Spinal cord (tissue), 10 donors: ENCODE results near the gene ZNF474. TPM values are rescaled to one million over a fixed set of nuclear protein-coding genes. Genes with fewer than 3 reads are reported as not detected.
A peak's percentile ranks its signal among the peaks of the same experiment; 100 is the strongest.
"Not testable (repeated sequence)": the region's sequence is repeated elsewhere in the genome, so short reads cannot be mapped to it uniquely, and the experiment has no call there.

Experiments used
- DNase-seq, 6 donors: peaks; one replicate each; pipeline versions ENCODE4 v3.0.0 to v3.0.0-alpha.2; 2013 to 2015; ENCODE audit warnings: low spot score in 6 of 6, low read depth in 4 of 6
- H3K27ac ChIP-seq: one replicate; pipeline ENCODE4 v1.5.1; 2013; ENCODE audit warnings: low read depth, low read length, control low read depth
- H3K27me3 ChIP-seq: one replicate; pipeline ENCODE4 v1.6.1; 2013; ENCODE audit warnings: low read length; ENCODE audit not compliant: control insufficient read depth, insufficient read depth
- H3K36me3 ChIP-seq: one replicate; pipeline ENCODE4 v1.6.1; 2013; ENCODE audit warnings: low read length; ENCODE audit not compliant: control insufficient read depth, insufficient read depth
- H3K4me1 ChIP-seq: one replicate; pipeline ENCODE4 v1.6.1; 2013; ENCODE audit warnings: low read length; ENCODE audit not compliant: control insufficient read depth, insufficient read depth
- H3K4me3 ChIP-seq: one replicate; pipeline ENCODE4 v1.5.1; 2013; ENCODE audit warnings: low read depth, low read length, control low read depth
- H3K9me3 ChIP-seq: one replicate; pipeline ENCODE4 v1.6.1; 2013; ENCODE audit warnings: low read length; ENCODE audit not compliant: control insufficient read depth, insufficient read depth
- WGBS: methylation state at CpG from one replicate; pipeline ENCODE4 v1.1.5; 2013; ENCODE audit warnings: missing lambda C conversion rate; ENCODE audit not compliant: insufficient coverage; 5-methylcytosine and 5-hydroxymethylcytosine counted together
- long read RNA-seq, 4 donors: transcript quantifications; one replicate each; lab custom pipeline, GENCODE V29; 2026
- polyA plus RNA-seq, 2 donors: library from polyadenylated mRNA; unstranded; fragments of 120-200 nt; gene quantifications; one replicate each; pipeline ENCODE4 v1.2.1, GENCODE V29; 2013; ENCODE audit not compliant: insufficient read length in 2 of 2
- total RNA-seq, 2 donors: library from RNA; depleted of rRNA in 1 of 2; stranded (reverse); fragments of 120-200 nt in 1 of 2; fragments of >200 nt in 1 of 2; gene quantifications; one replicate each; pipeline versions ENCODE4 v1.2.3 to v1.2.4, GENCODE V29; 2013 to 2014
- donor health status: healthy.

Gene ZNF474
- 1 to 10 TPM; 2.7 to 7.3 TPM for total RNA-seq
- 1 to 10 TPM; 1.6 to 2.6 TPM for polyA plus RNA-seq
- long read RNA-seq, donor 1 = 0 reads
- long read RNA-seq, donor 2 = 0 reads
- long read RNA-seq, donor 3 = 0 reads
- long read RNA-seq, donor 4 = 0 reads

DNA sequence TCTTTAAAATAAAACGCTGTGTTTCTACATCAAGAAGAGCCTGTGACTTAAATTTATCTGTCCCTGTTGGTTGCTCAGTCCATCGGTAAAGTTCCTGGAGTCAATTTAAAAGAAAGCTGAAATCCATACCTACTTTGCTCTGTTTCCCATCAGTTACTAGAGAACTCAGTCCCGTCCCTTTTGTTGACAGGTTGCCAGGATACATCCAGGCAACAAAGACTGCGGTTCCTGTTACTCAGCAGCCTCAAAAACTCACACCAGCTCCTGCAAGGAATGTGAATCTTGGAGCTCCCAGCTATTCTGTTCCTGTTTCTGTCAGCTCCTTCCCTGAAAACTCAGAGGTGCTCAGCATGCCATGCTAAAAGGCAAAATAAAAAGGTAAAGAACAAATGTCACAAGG is at the start of gene ZNF474:
ZNF474 (plus strand) TSS at position 241 of the 400 bp plus-strand sequence. CDS start 22,445 bp downstream, outside the sequence.
- 3% methylated on average over 3 of the region's 4 CpGs for WGBS
- no peak within 1 kb of the TSS for H3K4me3 ChIP-seq
- peak within 1 kb of the TSS; percentile 49 for H3K27ac ChIP-seq
- H3K9me3 ChIP-seq = no peaks in the 10 kb centered on the region
- H3K36me3 ChIP-seq = no peaks in the 10 kb centered on the region
- H3K4me1 ChIP-seq = peaks cover 3% of the 10 kb centered on the region
- no peaks in the 10 kb centered on the region for H3K27me3 ChIP-seq
- DNase-seq = peak; percentile 48 to 90 (median 73)

DNA sequence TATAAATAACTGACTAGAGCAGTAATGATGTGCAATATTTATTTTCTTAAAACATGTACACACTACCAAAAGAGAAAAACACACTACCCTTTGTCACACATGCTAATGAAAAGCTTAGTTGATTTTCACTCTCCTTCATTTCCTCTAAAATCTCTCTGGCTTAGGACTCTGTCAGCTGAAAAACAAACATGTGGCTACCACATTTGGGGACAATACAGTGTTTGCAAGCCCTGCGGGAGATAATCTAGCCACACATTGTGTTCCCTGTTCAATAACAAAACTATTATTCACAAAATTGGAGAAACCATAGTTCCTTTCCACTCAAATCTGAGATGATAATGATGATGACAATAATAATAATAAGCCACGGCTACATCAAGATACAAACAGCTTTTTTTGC is 47.8 kb upstream of the ZNF474 start:
- peaks cover 17% of the 10 kb centered on the region for H3K4me1 ChIP-seq
- H3K27me3 ChIP-seq = peaks cover 29% of the 10 kb centered on the region
- H3K4me3 ChIP-seq = no peak overlapping the region
- no peak for DNase-seq
- no peaks in the 10 kb centered on the region for H3K36me3 ChIP-seq
- no peak overlapping the region for H3K27ac ChIP-seq
- no peaks in the 10 kb centered on the region for H3K9me3 ChIP-seq
- WGBS = no CpG with 5 or more reads among the region's 2 CpGs

DNA sequence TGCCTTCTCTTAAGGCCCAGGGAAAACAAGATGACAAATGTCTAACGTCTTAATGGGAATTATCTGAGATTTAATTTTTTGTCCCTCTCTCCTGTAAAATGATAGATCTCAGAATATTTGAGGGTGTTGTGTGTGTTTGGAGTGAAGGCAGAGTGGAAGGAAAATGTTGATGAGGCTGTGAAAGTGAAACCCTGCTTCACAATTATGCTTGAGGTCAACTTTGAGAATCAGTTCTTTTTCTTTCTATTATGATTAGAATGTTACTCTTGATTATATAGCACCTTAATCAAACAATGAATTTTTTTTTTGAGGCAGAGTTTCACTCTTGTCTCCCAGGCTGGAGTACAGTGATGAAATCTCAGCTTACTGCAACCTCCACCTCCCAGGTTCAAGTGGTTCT is 45.8 kb upstream of the ZNF474 start:
- H3K27ac ChIP-seq = no peak overlapping the region
- no peaks in the 10 kb centered on the region for H3K4me1 ChIP-seq
- 80% methylated on average over 1 of the region's 1 CpG for WGBS
- no peak overlapping the region for H3K4me3 ChIP-seq
- H3K36me3 ChIP-seq = no peaks in the 10 kb centered on the region
- no peak for DNase-seq
- peaks cover 11% of the 10 kb centered on the region for H3K27me3 ChIP-seq
- H3K9me3 ChIP-seq = no peaks in the 10 kb centered on the region

DNA sequence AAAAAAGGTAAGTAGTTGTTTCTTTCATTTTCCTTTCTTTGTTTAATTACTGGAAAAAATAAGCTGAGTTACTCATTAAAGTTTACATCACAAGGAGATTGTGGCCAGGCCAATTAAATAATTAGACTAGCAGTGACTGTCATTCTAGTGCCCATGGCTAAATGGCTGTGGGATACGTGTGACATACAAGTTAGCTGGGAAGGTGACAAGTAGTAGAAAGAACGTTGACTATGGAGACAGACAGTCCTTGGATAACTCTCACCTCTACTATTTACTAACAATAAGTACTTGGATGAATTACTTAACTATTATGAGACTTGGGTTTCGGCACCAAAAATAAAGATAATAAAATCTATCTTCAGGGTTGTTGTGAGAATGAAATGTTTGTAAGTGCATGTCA is 44.3 kb upstream of the ZNF474 start:
- no peaks in the 10 kb centered on the region for H3K27me3 ChIP-seq
- H3K36me3 ChIP-seq = no peaks in the 10 kb centered on the region
- no peaks in the 10 kb centered on the region for H3K9me3 ChIP-seq
- WGBS = no CpG with 5 or more reads among the region's 3 CpGs
- no peak for DNase-seq
- no peak overlapping the region for H3K4me3 ChIP-seq
- no peak overlapping the region for H3K27ac ChIP-seq
- H3K4me1 ChIP-seq = no peaks in the 10 kb centered on the region

DNA sequence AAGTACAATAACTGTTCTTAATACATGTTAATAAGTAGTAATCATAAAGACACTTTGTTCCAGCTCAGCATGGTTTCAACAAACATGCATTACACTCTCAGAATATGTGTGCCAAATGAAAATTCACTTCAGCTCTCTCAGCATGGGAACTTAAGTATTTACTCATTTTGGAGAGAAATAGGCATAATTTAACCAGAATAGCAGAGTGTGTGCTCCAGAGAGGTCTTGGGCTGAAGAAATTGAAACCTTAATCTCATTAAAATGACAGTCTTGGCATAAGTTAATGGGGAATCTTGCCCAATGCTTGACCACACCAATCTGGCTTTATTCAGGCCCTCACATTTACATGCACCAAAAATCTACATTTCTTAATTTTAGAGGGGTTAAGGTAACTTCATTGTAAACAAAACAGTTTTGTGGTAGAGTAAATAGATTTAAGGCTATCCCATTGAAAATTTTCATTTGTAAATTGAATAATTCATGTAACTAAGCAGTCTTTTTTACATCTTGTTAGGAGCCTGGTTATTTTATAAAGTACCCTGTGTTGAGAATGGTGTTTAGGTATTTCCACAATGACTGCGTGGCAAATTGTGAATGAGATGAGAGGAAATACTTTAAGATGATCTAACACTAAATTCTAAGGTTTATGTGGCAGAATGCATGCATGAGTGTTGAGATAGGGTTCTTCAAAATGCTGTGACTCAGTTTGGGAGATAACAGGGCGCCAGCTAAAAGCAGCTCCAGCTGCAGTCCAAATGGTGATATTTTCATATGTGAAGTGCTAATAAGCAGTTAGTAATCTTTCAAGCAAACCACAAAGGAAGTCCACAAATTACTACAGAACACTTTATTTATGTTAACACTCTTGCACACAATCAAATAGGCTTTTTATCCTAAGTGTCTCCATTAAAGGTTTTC is 40.0 kb upstream of the ZNF474 start:
- DNase-seq = peak in 1 of 6 donors; percentile 28
- WGBS = no CpG with 5 or more reads among the region's 2 CpGs
- H3K9me3 ChIP-seq = no peaks in the 10 kb centered on the region
- no peaks in the 10 kb centered on the region for H3K27me3 ChIP-seq
- no peaks in the 10 kb centered on the region for H3K36me3 ChIP-seq
- no peaks in the 10 kb centered on the region for H3K4me1 ChIP-seq
- no peak overlapping the region for H3K27ac ChIP-seq
- no peak overlapping the region for H3K4me3 ChIP-seq

DNA sequence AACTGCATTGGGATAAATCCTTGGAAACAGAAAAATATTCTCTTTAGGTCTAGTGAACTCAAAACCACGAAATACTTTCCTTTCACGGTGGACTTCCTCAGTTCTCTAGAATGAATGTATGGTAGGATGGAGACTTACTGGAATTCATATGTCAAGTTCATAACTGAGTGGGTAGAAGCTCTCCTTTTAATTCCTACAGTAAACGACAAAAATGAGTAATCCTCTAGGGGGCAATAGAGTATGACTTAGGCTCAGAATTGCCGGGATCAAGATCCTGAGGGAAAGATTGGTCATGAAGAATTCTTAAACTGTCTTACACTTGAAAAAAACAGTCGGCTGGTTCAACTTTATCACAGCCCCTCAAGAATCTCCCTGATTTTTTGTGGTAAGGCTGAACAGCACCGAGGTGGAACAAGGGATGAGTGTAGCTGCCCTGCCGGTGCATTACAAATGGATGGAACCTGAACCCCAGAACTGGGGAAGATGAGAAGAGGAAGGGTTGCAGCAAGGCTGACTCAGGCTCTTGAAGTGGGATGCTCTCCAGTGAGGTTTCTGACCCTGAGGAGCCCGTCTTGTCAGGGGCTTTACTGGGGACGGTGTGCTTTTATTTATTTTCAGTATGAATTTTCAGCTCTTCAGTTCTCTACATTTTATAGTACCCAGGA is 37.3 kb upstream of the ZNF474 start:
- peak in 2 of 6 donors; percentile 28 to 47 for DNase-seq
- Histone ChIP-seq H3K36me3 (no peaks in the 10 kb centered on the region), H3K4me1 (no peaks in the 10 kb centered on the region), H3K27me3 (no peaks in the 10 kb centered on the region), H3K4me3 (no peak overlapping the region), H3K27ac (no peak overlapping the region), H3K9me3 (no peaks in the 10 kb centered on the region)
- WGBS = 63% methylated on average over 2 of the region's 9 CpGs

DNA sequence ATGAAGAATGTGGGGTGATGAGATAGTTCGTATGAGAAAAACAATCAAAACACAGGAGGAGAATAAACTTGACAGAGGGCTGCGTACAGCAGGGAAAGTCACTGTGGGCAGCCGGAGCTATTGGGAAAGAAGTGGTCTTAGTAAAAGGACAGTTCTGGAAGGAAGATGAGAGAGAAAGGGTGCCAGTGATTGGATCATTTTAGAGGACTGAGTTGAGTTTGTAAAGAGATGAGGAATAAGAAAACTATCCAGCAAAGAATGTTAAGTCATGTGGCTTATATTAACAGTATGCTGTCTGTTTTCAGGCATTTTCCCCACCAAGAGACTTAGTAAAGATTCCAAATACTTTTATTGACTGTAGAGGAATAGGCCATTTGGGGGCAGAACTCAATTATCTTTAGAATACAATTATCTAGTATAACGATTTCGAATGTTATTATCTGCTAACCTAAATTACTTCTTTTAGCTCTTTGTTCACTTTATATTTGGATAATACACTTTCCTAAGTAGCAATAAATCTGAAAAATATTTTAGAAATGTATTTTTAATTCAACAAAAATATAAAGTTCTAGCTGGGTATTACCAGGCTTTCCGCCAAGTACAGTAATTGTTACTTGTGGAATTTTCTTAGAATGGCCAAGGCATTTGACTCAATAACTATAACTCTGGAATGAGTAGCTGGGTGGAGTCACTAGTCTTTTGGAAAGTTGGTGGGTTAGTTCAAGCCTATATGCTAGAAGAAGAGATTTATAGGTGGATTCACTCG is 35.7 kb upstream of the ZNF474 start:
- H3K27ac ChIP-seq = peak overlapping the region; percentile 16
- no peak overlapping the region for H3K4me3 ChIP-seq
- H3K36me3 ChIP-seq = no peaks in the 10 kb centered on the region
- H3K4me1 ChIP-seq = no peaks in the 10 kb centered on the region
- DNase-seq = peak in 1 of 6 donors; percentile 83
- H3K9me3 ChIP-seq = no peaks in the 10 kb centered on the region
- H3K27me3 ChIP-seq = no peaks in the 10 kb centered on the region
- WGBS = 86% methylated on average over 3 of the region's 7 CpGs

DNA sequence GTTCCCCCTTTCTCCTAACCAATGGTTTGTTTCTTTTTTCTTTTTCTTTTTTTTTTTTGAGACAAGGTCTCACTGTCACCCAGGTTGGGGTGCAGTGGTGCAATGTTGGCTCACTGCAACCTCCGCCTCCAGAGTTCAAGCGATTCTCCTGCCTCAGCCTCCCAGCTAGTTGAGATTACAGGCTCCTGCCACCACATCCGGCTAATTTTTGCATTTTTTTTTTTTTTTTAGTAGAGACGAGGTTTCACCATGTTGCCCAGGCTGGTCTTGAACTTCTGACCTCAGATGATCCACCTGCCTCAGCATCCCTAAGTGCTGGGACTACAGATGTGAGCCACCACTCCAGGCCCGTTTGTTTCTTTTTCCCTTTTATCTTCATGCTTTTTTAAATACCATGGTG is 35.1 kb upstream of the ZNF474 start:
- H3K4me1 ChIP-seq, H3K27ac ChIP-seq, H3K9me3 ChIP-seq, H3K36me3 ChIP-seq, H3K27me3 ChIP-seq, DNase-seq, H3K4me3 ChIP-seq: not testable (repeated sequence)
- 100% methylated on average over 1 of the region's 5 CpGs for WGBS

DNA sequence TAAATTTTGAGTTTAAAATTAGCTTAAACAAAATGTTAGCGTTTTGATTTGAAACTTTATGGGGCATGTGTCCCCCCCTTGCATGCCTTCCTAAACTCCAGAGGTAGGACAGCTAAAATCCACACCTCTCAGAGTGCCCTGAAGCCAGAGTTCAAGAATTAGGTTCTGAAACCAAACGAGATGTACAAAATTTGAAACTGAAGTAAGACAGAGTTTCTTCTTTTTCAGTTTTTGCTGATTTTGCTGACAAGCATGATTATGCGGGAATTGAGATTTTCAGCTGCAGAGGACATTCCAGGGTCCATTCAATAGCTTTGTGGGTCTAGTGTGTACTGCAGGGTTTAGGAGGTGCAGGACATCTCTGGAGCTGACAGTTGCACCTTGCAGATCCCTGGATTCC is 34.2 kb upstream of the ZNF474 start:
- WGBS = 86% methylated on average over 2 of the region's 3 CpGs
- DNase-seq = no peak
- Histone ChIP-seq H3K27me3 (no peaks in the 10 kb centered on the region), H3K4me3 (no peak overlapping the region), H3K4me1 (no peaks in the 10 kb centered on the region), H3K36me3 (no peaks in the 10 kb centered on the region), H3K9me3 (no peaks in the 10 kb centered on the region), H3K27ac (no peak overlapping the region)
